Lower lobe of right lung (tissue), 2 donors: ENCODE results near the gene DNASE1L3. TPM values are rescaled to one million over a fixed set of nuclear protein-coding genes. Genes with fewer than 3 reads are reported as not detected.

Experiments used
- ATAC-seq, 2 donors: fragments of 200-7000 bp; cut with Tn5 transposase; one replicate each; pipeline ENCODE4 v1.9.1; 2020 to 2022; ENCODE audit warnings: mild to moderate bottlenecking in 2 of 2, moderate library complexity in 2 of 2
- DNase-seq: peaks from one replicate; pipeline ENCODE4 v3.0.0-alpha.2; 2020
- H3K27ac ChIP-seq: fragments of 200-600 bp; one replicate; pipeline ENCODE4 v1.8.0; 2022
- H3K27me3 ChIP-seq: fragments of 200-600 bp; one replicate; pipeline ENCODE4 v1.8.0; 2022; ENCODE audit warnings: low read depth
- H3K36me3 ChIP-seq: fragments of 200-600 bp; one replicate; pipeline ENCODE4 v1.8.0; 2022; ENCODE audit warnings: mild to moderate bottlenecking
- H3K4me1 ChIP-seq: fragments of 200-600 bp; one replicate; pipeline ENCODE4 v1.8.0; 2022
- H3K4me3 ChIP-seq: fragments of 200-600 bp; one replicate; pipeline ENCODE4 v1.8.0; 2022; ENCODE audit warnings: mild to moderate bottlenecking
- H3K9me3 ChIP-seq: fragments of 200-600 bp; one replicate; pipeline ENCODE4 v1.8.0; 2022
- CTCF ChIP-seq: fragments of 200-600 bp; IDR thresholded peaks from one replicate; pipeline ENCODE4 v1.8.0; 2022; ENCODE audit warnings: antibody characterized with exemption, mild to moderate bottlenecking
- intact Hi-C: fragments of 100-400 bp; cut with DNase I; formaldehyde crosslinking; loops from one replicate; pipeline ENCODE4 v1.11.0; 2022
- total RNA-seq: library from RNA; stranded (reverse); fragmentation: NEBNext Ultra II Directional; extraction: Animal tissue kit (Norgen Biotek cat#: 25700); gene quantifications from one replicate; pipeline ENCODE4 v1.2.1, GENCODE V29; 2021
- donor health status: DM: no; HTN: yes; CAD: no; lungs with severe emphysema.

The DNASE1L3 gene
- total RNA-seq, 1 donor from 2014 or later, result 12.0 TPM

DNA sequence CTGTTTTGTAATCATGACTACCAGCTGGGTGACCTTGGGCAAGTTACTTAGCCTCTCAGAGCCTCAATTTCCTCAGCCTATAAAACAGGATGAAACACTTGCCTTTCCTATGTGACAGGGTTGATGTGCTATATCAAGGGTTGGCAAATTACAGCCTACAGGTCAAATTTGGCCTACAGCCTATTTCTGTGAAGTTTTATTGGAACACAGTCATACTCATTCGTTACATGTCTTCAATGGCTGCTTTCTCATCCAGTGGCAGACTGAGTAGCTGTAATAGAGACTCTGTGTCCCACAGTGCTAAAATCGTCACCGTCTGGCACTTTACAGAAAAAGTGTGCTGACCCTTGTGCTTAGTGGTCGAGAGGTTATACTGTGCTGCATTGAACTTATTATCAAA, 43.4 kb upstream of the DNASE1L3 start:
- TF ChIP-seq CTCF, result no peak
- Histone ChIP-seq H3K9me3 (no peaks in the 10 kb centered on the region), H3K4me3 (no peak overlapping the region), H3K27ac (no peak overlapping the region), H3K27me3 (no peaks in the 10 kb centered on the region), H3K4me1 (no peaks in the 10 kb centered on the region), H3K36me3 (peaks cover 25% of the 10 kb centered on the region)
- intact Hi-C loops, result no loop called here
- ATAC-seq (no peak), DNase-seq (no peak)

DNA sequence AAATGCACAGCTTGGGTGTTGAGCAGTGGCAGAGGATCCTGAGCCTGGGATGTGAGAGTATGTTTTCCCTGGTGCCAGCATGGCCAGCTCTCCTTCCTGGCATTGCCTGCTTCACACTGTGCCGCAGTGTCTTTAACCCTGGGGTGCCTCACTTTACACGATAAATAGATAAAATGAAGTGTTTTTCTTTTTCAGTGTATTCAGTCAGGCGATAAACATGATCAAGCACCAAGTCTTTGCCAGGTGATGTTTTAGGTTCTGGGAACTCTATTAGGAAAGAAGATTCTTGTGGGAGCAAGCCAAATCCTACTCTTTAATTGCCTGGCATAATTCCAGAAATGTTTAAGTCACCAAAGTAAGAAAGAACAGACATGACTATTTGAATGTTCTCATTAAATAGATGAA, 40.9 kb upstream of the DNASE1L3 start:
- Histone ChIP-seq H3K36me3 (peaks cover 2% of the 10 kb centered on the region), H3K9me3 (no peaks in the 10 kb centered on the region), H3K27ac (no peak overlapping the region), H3K27me3 (no peaks in the 10 kb centered on the region), H3K4me1 (no peaks in the 10 kb centered on the region), H3K4me3 (no peak overlapping the region)
- intact Hi-C loops, result no loop called here
- DNase-seq (no peak), ATAC-seq (no peak)
- no peak for TF ChIP-seq CTCF

GRCh38 chr3:58250093-58250707, 39.4 kb upstream of the DNASE1L3 start:
- ATAC-seq (no peak), DNase-seq (no peak)
- no peaks in the 10 kb centered on the region for H3K36me3 ChIP-seq
- intact Hi-C loops, result no loop called here
- no peak overlapping the region for H3K4me3 ChIP-seq
- no peaks in the 10 kb centered on the region for H3K9me3 ChIP-seq
- TF ChIP-seq CTCF, result no peak
- no peaks in the 10 kb centered on the region for H3K27me3 ChIP-seq
- H3K4me1 ChIP-seq, result no peaks in the 10 kb centered on the region
- H3K27ac ChIP-seq, result no peak overlapping the region

DNA sequence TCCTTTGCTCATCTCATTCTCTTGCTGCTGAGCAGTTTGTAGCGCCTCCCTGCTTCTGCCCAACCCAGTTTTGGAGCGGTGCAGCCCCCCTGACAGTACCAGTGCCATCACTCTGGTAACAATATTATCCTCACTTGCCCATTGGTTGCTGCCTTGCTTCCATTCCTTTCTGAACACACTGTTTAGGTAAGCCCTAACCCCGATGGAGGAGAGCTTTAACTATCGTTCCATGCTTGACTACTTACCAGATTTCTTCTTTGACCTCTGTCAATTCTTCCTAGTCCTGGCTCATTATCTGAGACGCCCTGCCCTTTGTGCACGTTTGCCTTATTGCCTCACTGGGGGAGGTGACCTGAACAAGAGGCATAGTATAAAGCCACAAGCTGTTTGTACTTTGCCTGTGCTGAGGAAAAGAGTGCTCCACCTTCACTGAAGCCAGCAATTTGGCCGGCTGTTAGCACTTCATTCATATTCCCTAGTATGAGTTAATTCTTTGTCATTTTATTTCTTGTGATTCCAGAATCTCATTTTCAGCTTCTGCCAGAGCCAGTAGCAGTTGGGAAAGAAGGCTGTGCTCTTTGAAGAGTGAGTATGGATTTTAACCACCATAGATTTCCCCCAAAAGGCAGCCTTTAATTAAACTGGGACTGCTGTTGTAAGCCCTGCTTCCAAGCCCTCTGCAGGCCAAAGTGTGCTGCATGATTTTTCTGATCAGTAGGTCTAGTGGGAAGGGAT, 38.8 kb upstream of the DNASE1L3 start:
- H3K27ac ChIP-seq, result no peak overlapping the region
- intact Hi-C loops, result no loop called here
- H3K4me1 ChIP-seq, result no peaks in the 10 kb centered on the region
- DNase-seq, result no peak
- no peaks in the 10 kb centered on the region for H3K9me3 ChIP-seq
- H3K27me3 ChIP-seq, result no peaks in the 10 kb centered on the region
- H3K4me3 ChIP-seq, result no peak overlapping the region
- peak in 1 of 2 donors; percentile 62 for ATAC-seq
- no peak for TF ChIP-seq CTCF
- H3K36me3 ChIP-seq, result no peaks in the 10 kb centered on the region

GRCh38 chr3:58246148-58247047, 35.6 kb upstream of the DNASE1L3 start:
- H3K9me3 ChIP-seq, result no peaks in the 10 kb centered on the region
- no peaks in the 10 kb centered on the region for H3K27me3 ChIP-seq
- no peaks in the 10 kb centered on the region for H3K36me3 ChIP-seq
- H3K4me3 ChIP-seq, result no peak overlapping the region
- DNase-seq (no peak), ATAC-seq (no peak)
- no peaks in the 10 kb centered on the region for H3K4me1 ChIP-seq
- H3K27ac ChIP-seq, result no peak overlapping the region
- intact Hi-C loops, result no loop called here
- no peak for TF ChIP-seq CTCF
